A549 (cell line): ENCODE measurements around the gene DPYSL3. TPM values are rescaled to one million over a fixed set of nuclear protein-coding genes. Genes with fewer than 3 reads are reported as not detected.

Experiments
- ATAC-seq, 2 experiments: fragments of 200-7000 bp in 1 of 2; fragments of >200 bp in 1 of 2; cut with Nextera tagmentation in 1 of 2; cut with Tn5 transposase in 1 of 2; 3 replicates each; pipeline versions ENCODE4 v1.8.0 to v1.9.1; 2018 to 2020; ENCODE audit warnings: mild to moderate bottlenecking in 1 of 2, moderate library complexity in 1 of 2
- CTCF ChIA-PET: fragments of 300-600 bp; sonication (Branson Sonifier 250); formaldehyde crosslinking; extraction: SDS; loops from one replicate; lab custom pipeline; 2021; ENCODE audit warnings: antibody characterized with exemption, inconsistent platforms; lab: Yijun Ruan, JAX
- POLR2A ChIA-PET: fragments of 350-600 bp; formaldehyde crosslinking; extraction: SDS; loops from one replicate; lab custom pipeline; 2021; ENCODE audit warnings: antibody characterized with exemption, inconsistent platforms; lab: Yijun Ruan, JAX
- DNase-seq, 2 experiments: peaks; one replicate each; pipeline versions ENCODE4 v3.0.0 to v3.0.0-alpha.2; 2011 to 2016; ENCODE audit warnings: low read depth in 1 of 2, low spot score in 1 of 2
- FAIRE-seq: peaks from 2 replicates; lab custom pipeline; 2011; peaks lifted over from hg19 to GRCh38; lab: Jason Lieb, UNC
- H3K27ac ChIP-seq, 2 experiments: fragments of >200 bp; sonication (Bioruptor Twin); formaldehyde crosslinking; 3 replicates each; pipeline ENCODE4 v1.5.1; 2016 to 2017
- H3K4me1 ChIP-seq: fragments of >200 bp; sonication (Bioruptor Twin); formaldehyde crosslinking; 3 replicates; pipeline ENCODE4 v1.6.1; 2016
- H3K4me2 ChIP-seq: fragments of >200 bp; sonication (Bioruptor Twin); formaldehyde crosslinking; 3 replicates; pipeline ENCODE4 v1.6.1; 2016
- H3K4me3 ChIP-seq: fragments of >200 bp; sonication (Bioruptor Twin); formaldehyde crosslinking; 3 replicates; pipeline ENCODE4 v1.5.1; 2016
- H3K9me3 ChIP-seq: fragments of >200 bp; sonication (Bioruptor Twin); formaldehyde crosslinking; 3 replicates; pipeline ENCODE4 v1.6.1; 2016
- CBX2 ChIP-seq: fragments of 200-600 bp; sonication (generic); IDR thresholded peaks from 2 replicates; pipeline ENCODE4 v1.6.1; 2016; ENCODE audit warnings: low read depth, mild to moderate bottlenecking, borderline replicate concordance
- CHD4 ChIP-seq: fragments of 200-600 bp; sonication (generic); IDR thresholded peaks from 2 replicates; pipeline ENCODE4 v1.6.1; 2016; ENCODE audit warnings: antibody characterized with exemption, mild to moderate bottlenecking, borderline replicate concordance
- EHF ChIP-seq: fragments of 250-450 bp; sonication (Bioruptor Pico); IDR thresholded peaks from 2 replicates; pipeline ENCODE4 v1.5.0; 2020; ENCODE audit warnings: mild to moderate bottlenecking
- EHMT2 ChIP-seq: fragments of 200-600 bp; sonication (generic); IDR thresholded peaks from 2 replicates; pipeline ENCODE4 v1.6.1; 2016; ENCODE audit warnings: antibody characterized with exemption, low read depth, mild to moderate bottlenecking, moderate library complexity
- FOSL2 ChIP-seq, 2 experiments: fragments of 450-650 bp in 1 of 2; fragments of >200 bp in 1 of 2; sonication (Bioruptor Twin) in 1 of 2; formaldehyde crosslinking; IDR thresholded peaks; 2 replicates each; pipeline versions ENCODE4 v1.5.0 to v1.6.1; 2016 to 2020; ENCODE audit warnings: mild to moderate bottlenecking in 1 of 2, moderate library complexity in 1 of 2
- KDM1A ChIP-seq: fragments of 200-600 bp; sonication (generic); IDR thresholded peaks from 2 replicates; pipeline ENCODE4 v1.6.1; 2016; ENCODE audit warnings: low read depth, mild to moderate bottlenecking
- KDM5A ChIP-seq: fragments of 200-600 bp; sonication (generic); IDR thresholded peaks from 2 replicates; pipeline ENCODE4 v1.6.1; 2016; ENCODE audit warnings: antibody characterized with exemption, mild to moderate bottlenecking
- NPAS2 ChIP-seq: fragments of 250-450 bp; sonication (Bioruptor Pico); IDR thresholded peaks from 2 replicates; pipeline ENCODE4 v1.8.0; 2022; ENCODE audit warnings: mild to moderate bottlenecking, moderate library complexity, borderline replicate concordance
- PHF8 ChIP-seq: fragments of 200-600 bp; sonication (generic); IDR thresholded peaks from 2 replicates; pipeline ENCODE4 v1.6.1; 2016; ENCODE audit warnings: low read depth, mild to moderate bottlenecking, antibody characterized with exemption, moderate library complexity, borderline replicate concordance
- RCOR1 ChIP-seq: fragments of 150-350 bp; IDR thresholded peaks from 2 replicates; pipeline ENCODE4 v1.6.1; 2014; ENCODE audit warnings: antibody characterized with exemption, low read length, low read depth
- RFX5 ChIP-seq: fragments of 450-650 bp; IDR thresholded peaks from 2 replicates; pipeline ENCODE4 v1.7.1; 2014; ENCODE audit warnings: antibody characterized with exemption, mild to moderate bottlenecking, moderate library complexity
- SREBF2 ChIP-seq: fragments of 450-650 bp; IDR thresholded peaks from 2 replicates; pipeline ENCODE4 v1.6.1; 2014; ENCODE audit warnings: mild to moderate bottlenecking, moderate library complexity
- ZNF302 ChIP-seq: fragments of 250-450 bp; sonication (Bioruptor Pico); IDR thresholded peaks from 2 replicates; pipeline ENCODE4 v1.9.0; 2021; ENCODE audit warnings: inconsistent platforms, mild to moderate bottlenecking, moderate library complexity
- WGBS: methylation state at CpG from one replicate; pipeline ENCODE4 v1.1.6; 2017; ENCODE audit errors: missing lambda C conversion rate; 5-methylcytosine and 5-hydroxymethylcytosine counted together
- polyA plus RNA-seq, 4 experiments: library from polyadenylated mRNA; depleted of rRNA in 3 of 4; stranded (reverse); fragments of >200 nt; fragmentation: RNase III in 1 of 4; extraction: RNeasy Plus Mini Kit Qiagen cat#74134 plus additional on column Dnase treatment in 1 of 4; gene quantifications; 2 replicates in 3 of 4; 3 replicates in 1 of 4; pipeline ENCODE4 v1.2.3, GENCODE V29; 2011 to 2017
- TF ChIP-seq, protein P1 (sequence below): fragments of 250-450 bp; sonication (Bioruptor Pico); IDR thresholded peaks from 2 replicates; pipeline ENCODE4 v1.5.0; 2021; ENCODE audit warnings: mild to moderate bottlenecking, moderate library complexity, borderline replicate concordance
- TF ChIP-seq, protein P2 (sequence below): fragments of >200 bp; sonication (Bioruptor Twin); formaldehyde crosslinking; IDR thresholded peaks from 3 replicates; pipeline ENCODE4 v1.6.1; 2016
- TF ChIP-seq, protein P3 (sequence below): IDR thresholded peaks from 2 replicates; pipeline ENCODE4 v1.6.1; 2012; ENCODE audit warnings: low read depth, borderline replicate concordance
- TF ChIP-seq, protein P4 (sequence below): fragments of 150-350 bp; IDR thresholded peaks from 2 replicates; pipeline ENCODE4 v1.6.1; 2014; ENCODE audit warnings: low read depth, mild to moderate bottlenecking, low read length
- TF ChIP-seq, protein P5 (sequence below): fragments of >200 bp; sonication (Bioruptor Twin); formaldehyde crosslinking; IDR thresholded peaks from 2 replicates; pipeline ENCODE4 v1.6.1; 2016
- TF ChIP-seq, protein P6 (sequence below): fragments of >200 bp; sonication (Bioruptor Twin); formaldehyde crosslinking; IDR thresholded peaks from 3 replicates; pipeline ENCODE4 v1.5.1; 2016
- TF ChIP-seq, protein P7 (sequence below): IDR thresholded peaks from 2 replicates; pipeline ENCODE4 v1.6.1; 2012

DPYSL3 gene
- polyA plus RNA-seq, 2 of the 4 experiments (the other 2 are of a cell fraction) = 16.5 to 22.3 TPM

DNA sequence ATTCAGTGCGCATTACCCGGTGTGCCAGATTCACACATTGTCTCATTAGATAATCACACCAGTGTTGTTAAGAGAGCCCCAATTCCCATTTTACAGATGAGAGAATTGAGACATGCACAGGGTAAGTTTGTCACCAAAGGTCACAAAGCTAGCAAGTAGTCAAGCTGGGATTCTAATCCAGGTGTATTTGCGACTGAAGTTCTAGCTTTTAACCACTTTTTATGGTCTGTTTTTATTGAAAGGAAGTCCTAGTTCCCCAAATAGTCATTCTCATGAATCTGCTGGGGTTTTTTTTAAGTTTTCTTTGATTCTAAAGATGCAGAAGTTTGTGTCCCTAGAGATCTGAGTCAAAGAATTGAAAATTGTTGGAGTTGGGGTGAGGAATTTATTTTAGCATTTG, 136.5 kb downstream of the DPYSL3 start:
- DNase-seq (no peak), ATAC-seq (no peak), FAIRE-seq (no peak)
- Histone ChIP-seq H3K4me1 (no peaks in the 10 kb centered on the region), H3K4me3 (no peak overlapping the region), H3K9me3 (no peaks in the 10 kb centered on the region; the same call in 1 of the 3 replicates), H3K4me2 (no peak overlapping the region), H3K27ac (no peak overlapping the region)
- ChIA-PET CTCF (interaction anchor here (1.0 kb wide), 1 partner anchor 14 kb away, joined by 3 read pairs; no protein-coding TSS in a partner anchor), POLR2A (no interaction called here)
- TF ChIP-seq, protein P1, sequence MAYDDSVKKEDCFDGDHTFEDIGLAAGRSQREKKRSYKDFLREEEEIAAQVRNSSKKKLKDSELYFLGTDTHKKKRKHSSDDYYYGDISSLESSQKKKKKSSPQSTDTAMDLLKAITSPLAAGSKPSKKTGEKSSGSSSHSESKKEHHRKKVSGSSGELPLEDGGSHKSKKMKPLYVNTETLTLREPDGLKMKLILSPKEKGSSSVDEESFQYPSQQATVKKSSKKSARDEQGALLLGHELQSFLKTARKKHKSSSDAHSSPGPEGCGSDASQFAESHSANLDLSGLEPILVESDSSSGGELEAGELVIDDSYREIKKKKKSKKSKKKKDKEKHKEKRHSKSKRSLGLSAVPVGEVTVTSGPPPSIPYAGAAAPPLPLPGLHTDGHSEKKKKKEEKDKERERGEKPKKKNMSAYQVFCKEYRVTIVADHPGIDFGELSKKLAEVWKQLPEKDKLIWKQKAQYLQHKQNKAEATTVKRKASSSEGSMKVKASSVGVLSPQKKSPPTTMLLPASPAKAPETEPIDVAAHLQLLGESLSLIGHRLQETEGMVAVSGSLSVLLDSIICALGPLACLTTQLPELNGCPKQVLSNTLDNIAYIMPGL (CRISPR knock-in tag) = no peak
- TF ChIP-seq RFX5 (no peak), PHF8 (no peak), NPAS2 (CRISPR knock-in tag) (no peak), FOSL2 (IDR thresholded peaks at IDR 0.05) (no peak), FOSL2 (CRISPR knock-in tag; IDR thresholded peaks at IDR 0.05) (no peak), EHF (CRISPR knock-in tag) (no peak)
- TF ChIP-seq, protein P2, sequence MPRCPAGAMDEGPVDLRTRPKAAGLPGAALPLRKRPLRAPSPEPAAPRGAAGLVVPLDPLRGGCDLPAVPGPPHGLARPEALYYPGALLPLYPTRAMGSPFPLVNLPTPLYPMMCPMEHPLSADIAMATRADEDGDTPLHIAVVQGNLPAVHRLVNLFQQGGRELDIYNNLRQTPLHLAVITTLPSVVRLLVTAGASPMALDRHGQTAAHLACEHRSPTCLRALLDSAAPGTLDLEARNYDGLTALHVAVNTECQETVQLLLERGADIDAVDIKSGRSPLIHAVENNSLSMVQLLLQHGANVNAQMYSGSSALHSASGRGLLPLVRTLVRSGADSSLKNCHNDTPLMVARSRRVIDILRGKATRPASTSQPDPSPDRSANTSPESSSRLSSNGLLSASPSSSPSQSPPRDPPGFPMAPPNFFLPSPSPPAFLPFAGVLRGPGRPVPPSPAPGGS = no peak
- TF ChIP-seq, protein P3, sequence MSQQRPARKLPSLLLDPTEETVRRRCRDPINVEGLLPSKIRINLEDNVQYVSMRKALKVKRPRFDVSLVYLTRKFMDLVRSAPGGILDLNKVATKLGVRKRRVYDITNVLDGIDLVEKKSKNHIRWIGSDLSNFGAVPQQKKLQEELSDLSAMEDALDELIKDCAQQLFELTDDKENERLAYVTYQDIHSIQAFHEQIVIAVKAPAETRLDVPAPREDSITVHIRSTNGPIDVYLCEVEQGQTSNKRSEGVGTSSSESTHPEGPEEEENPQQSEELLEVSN = no peak
- TF ChIP-seq, protein P4, sequence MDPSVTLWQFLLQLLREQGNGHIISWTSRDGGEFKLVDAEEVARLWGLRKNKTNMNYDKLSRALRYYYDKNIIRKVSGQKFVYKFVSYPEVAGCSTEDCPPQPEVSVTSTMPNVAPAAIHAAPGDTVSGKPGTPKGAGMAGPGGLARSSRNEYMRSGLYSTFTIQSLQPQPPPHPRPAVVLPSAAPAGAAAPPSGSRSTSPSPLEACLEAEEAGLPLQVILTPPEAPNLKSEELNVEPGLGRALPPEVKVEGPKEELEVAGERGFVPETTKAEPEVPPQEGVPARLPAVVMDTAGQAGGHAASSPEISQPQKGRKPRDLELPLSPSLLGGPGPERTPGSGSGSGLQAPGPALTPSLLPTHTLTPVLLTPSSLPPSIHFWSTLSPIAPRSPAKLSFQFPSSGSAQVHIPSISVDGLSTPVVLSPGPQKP = no peak
- TF ChIP-seq, protein P5, sequence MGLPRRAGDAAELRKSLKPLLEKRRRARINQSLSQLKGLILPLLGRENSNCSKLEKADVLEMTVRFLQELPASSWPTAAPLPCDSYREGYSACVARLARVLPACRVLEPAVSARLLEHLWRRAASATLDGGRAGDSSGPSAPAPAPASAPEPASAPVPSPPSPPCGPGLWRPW = no peak
- WGBS = 71% methylated on average over 3 of the region's 3 CpGs

DNA sequence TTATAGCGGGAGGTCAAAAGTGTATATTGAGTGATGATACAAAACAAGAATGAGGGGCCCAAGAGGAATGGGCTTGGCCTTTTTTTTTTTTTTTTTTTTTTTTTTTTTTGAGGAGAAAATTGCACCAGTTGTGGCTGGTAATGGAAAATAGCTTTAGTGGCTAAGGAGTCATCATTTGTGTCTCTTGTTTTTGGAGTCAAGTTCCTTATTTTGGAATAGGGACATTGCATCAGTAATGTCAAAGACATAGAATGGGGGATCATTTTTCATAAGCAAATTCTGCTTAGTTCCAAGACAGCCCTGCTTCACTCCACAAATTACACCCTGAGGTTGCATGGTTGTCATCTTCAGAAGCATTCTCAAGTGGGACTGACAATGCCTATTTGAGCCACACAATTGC, 137.7 kb downstream of the DPYSL3 start:
- TF ChIP-seq EHMT2 (no peak), ZNF302 (no peak), CBX2 (no peak), CHD4 (no peak), KDM1A (no peak), SREBF2 (no peak)
- ATAC-seq (no peak), FAIRE-seq (no peak), DNase-seq (no peak)
- Histone ChIP-seq H3K4me2 (no peak overlapping the region), H3K4me3 (no peak overlapping the region), H3K9me3 (no peaks in the 10 kb centered on the region), H3K27ac (no peak overlapping the region), H3K4me1 (no peaks in the 10 kb centered on the region)
- WGBS = 75% methylated on average over 1 of the region's 1 CpG
- ChIA-PET POLR2A (no interaction called here), CTCF (interaction anchor here (1.0 to 2.6 kb wide), 2 partner anchors 148 to 184 kb away, joined by 7 to 10 read pairs; no protein-coding TSS in a partner anchor)

DNA sequence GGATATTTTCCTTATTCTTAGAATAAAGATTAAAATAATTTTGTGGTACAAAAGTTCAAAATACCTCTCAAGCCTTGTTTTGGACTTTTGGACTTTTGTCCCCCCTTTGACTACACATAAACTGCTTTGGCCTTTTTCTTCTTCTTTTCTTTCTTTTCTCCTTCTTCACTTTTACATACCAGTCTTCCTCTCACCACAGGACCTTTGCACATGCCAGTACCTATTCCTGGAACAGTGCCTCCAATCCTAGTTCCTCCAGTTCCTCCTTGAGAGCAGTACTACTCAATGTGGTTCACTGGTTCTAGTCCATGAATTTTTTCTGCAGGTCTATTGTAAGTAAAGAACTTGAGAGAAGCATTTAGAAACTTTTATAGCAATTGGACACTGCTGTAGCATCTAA, 138.6 kb downstream of the DPYSL3 start:
- no peak for TF ChIP-seq ZNF302
- no peak for TF ChIP-seq KDM5A
- no peak for TF ChIP-seq CHD4
- no peak for TF ChIP-seq RCOR1
- no peak for TF ChIP-seq RFX5
- TF ChIP-seq, protein P6, sequence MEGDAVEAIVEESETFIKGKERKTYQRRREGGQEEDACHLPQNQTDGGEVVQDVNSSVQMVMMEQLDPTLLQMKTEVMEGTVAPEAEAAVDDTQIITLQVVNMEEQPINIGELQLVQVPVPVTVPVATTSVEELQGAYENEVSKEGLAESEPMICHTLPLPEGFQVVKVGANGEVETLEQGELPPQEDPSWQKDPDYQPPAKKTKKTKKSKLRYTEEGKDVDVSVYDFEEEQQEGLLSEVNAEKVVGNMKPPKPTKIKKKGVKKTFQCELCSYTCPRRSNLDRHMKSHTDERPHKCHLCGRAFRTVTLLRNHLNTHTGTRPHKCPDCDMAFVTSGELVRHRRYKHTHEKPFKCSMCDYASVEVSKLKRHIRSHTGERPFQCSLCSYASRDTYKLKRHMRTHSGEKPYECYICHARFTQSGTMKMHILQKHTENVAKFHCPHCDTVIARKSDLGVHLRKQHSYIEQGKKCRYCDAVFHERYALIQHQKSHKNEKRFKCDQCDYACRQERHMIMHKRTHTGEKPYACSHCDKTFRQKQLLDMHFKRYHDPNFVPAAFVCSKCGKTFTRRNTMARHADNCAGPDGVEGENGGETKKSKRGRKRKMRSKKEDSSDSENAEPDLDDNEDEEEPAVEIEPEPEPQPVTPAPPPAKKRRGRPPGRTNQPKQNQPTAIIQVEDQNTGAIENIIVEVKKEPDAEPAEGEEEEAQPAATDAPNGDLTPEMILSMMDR = no peak
- TF ChIP-seq, protein P7, sequence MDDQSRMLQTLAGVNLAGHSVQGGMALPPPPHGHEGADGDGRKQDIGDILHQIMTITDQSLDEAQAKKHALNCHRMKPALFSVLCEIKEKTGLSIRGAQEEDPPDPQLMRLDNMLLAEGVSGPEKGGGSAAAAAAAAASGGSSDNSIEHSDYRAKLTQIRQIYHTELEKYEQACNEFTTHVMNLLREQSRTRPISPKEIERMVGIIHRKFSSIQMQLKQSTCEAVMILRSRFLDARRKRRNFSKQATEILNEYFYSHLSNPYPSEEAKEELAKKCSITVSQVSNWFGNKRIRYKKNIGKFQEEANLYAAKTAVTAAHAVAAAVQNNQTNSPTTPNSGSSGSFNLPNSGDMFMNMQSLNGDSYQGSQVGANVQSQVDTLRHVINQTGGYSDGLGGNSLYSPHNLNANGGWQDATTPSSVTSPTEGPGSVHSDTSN = no peak
- no peak for TF ChIP-seq SREBF2
- CTCF ChIA-PET = interaction anchor here (1.0 to 3.1 kb wide), 4 partner anchors 20 to 208 kb away, joined by 7 to 19 read pairs (median 14); no protein-coding TSS in a partner anchor
- no peak overlapping the region for H3K27ac ChIP-seq

More for the DNA sequence above, 138.6 kb downstream of the DPYSL3 start:
- Histone ChIP-seq H3K9me3 (no peaks in the 10 kb centered on the region), H3K4me1 (no peaks in the 10 kb centered on the region), H3K4me3 (no peak overlapping the region), H3K4me2 (no peak overlapping the region)
- ATAC-seq (no peak), FAIRE-seq (no peak), DNase-seq (no peak)
- POLR2A ChIA-PET = no interaction called here
